ENCODE results near the gene PDZRN3. TPM values are rescaled to one million over a fixed set of nuclear protein-coding genes. Genes with fewer than 3 reads are reported as not detected.

PDZRN3 gene
- total and polyA plus RNA-seq, 2 experiments from 2014 or later: 7.5 to 14.0 TPM

GRCh38 chr3:73403444-73403843, 221.3 kb downstream of the PDZRN3 start:
- ATAC-seq (no peak), DNase-seq (ENCODE audit: low spot score) (no peak)
- Histone ChIP-seq H3K4me3 (no peak overlapping the region), H4K20me1 (replicated peaks; ENCODE audit: insufficient read depth) (no peaks in the 10 kb centered on the region), H3F3A (replicated peaks; ENCODE audit: low read depth) (no peaks in the 10 kb centered on the region), H3K27me3 (ENCODE audit: insufficient read depth) (no peaks in the 10 kb centered on the region), H3K79me2 (replicated peaks; ENCODE audit: insufficient read depth) (no peaks in the 10 kb centered on the region), H2AFZ (no peak overlapping the region), H3K36me3 (ENCODE audit: insufficient read depth) (peaks cover 3% of the 10 kb centered on the region; the same call in 1 of the 2 replicates), H3K4me2 (no peak overlapping the region), H3K9me2 (ENCODE audit: insufficient read depth) (no peaks in the 10 kb centered on the region; the same call in 1 of the 2 replicates), H3K4me1 (ENCODE audit: insufficient read depth) (peaks cover 14% of the 10 kb centered on the region), H3K27ac (ENCODE audit: low read depth) (no peak overlapping the region)
- Mint-ChIP-seq H3K9me3 (no peaks in the 10 kb centered on the region), H3K27me3 (ENCODE audit: insufficient read depth, low read depth, poor library complexity) (no peaks in the 10 kb centered on the region), H3K4me3 (no peak overlapping the region), H3K36me3 (ENCODE audit: low read depth) (peaks cover 3% of the 10 kb centered on the region; the same call in 2 of the 3 replicates), H3K4me1 (peaks cover 12% of the 10 kb centered on the region), H3K27ac (no peak overlapping the region)
- TF ChIP-seq ZNF331 (CRISPR knock-in tag; IDR thresholded peaks at IDR 0.05; ENCODE audit: low read depth) (no peak), CREB1 (CRISPR knock-in tag; IDR thresholded peaks at IDR 0.05; ENCODE audit: low read depth) (no peak), REST (IDR thresholded peaks at IDR 0.05; ENCODE audit: unreplicated experiment) (no peak), ETS1 (IDR thresholded peaks at IDR 0.05) (no peak), CTCF (conservative IDR thresholded peaks at IDR 0.05; ENCODE audit: low read depth in 2 of 2) (no peak), POLR2AphosphoS5 (IDR thresholded peaks at IDR 0.05; ENCODE audit: low read depth) (no peak)

- H3K27ac ChIP-seq (ENCODE audit: low read depth): no peak overlapping the region
- Mint-ChIP-seq H3K4me1 (peaks cover 12% of the 10 kb centered on the region), H3K27ac (no peak overlapping the region), H3K9me3 (no peaks in the 10 kb centered on the region), H3K27me3 (ENCODE audit: insufficient read depth, low read depth, poor library complexity) (no peaks in the 10 kb centered on the region), H3K4me3 (no peak overlapping the region), H3K36me3 (ENCODE audit: low read depth) (peaks cover 3% of the 10 kb centered on the region; the same call in 2 of the 3 replicates)
- no peaks in the 10 kb centered on the region; the same call in 1 of the 2 replicates for H3K9me2 ChIP-seq (ENCODE audit: insufficient read depth)
- no peaks in the 10 kb centered on the region for H4K20me1 ChIP-seq (replicated peaks; ENCODE audit: insufficient read depth)
- H3K27me3 ChIP-seq (ENCODE audit: insufficient read depth): no peaks in the 10 kb centered on the region
- H3K4me2 ChIP-seq: no peak overlapping the region
- H3K36me3 ChIP-seq (ENCODE audit: insufficient read depth): peaks cover 3% of the 10 kb centered on the region; the same call in 1 of the 2 replicates
- H2AFZ ChIP-seq: no peak overlapping the region
- no peaks in the 10 kb centered on the region for H3K79me2 ChIP-seq (replicated peaks; ENCODE audit: insufficient read depth)
- no peaks in the 10 kb centered on the region for H3F3A ChIP-seq (replicated peaks; ENCODE audit: low read depth)
- ATAC-seq (no peak), DNase-seq (ENCODE audit: low spot score) (no peak)
- H3K4me1 ChIP-seq (ENCODE audit: insufficient read depth): peaks cover 14% of the 10 kb centered on the region
- no peak overlapping the region for H3K4me3 ChIP-seq
- TF ChIP-seq NANOG (IDR thresholded peaks at IDR 0.05; ENCODE audit: borderline replicate concordance): no peak
- TF ChIP-seq ETS1 (IDR thresholded peaks at IDR 0.05): no peak
- TF ChIP-seq POLR2AphosphoS5 (IDR thresholded peaks at IDR 0.05; ENCODE audit: low read depth): no peak
- TF ChIP-seq EZH2phosphoT487 (IDR thresholded peaks at IDR 0.05; ENCODE audit: unreplicated experiment): no peak
- no peak for TF ChIP-seq CREB1 (CRISPR knock-in tag; IDR thresholded peaks at IDR 0.05; ENCODE audit: low read depth)
- no peak for TF ChIP-seq STAT1 (IDR thresholded peaks at IDR 0.05; ENCODE audit: unreplicated experiment)
- TF ChIP-seq ZNF331 (CRISPR knock-in tag; IDR thresholded peaks at IDR 0.05; ENCODE audit: low read depth): no peak
Observed at GRCh38 chr3:73401616-73402279, 223.0 kb downstream of the PDZRN3 start.
